OCI-LY3 (cell line): ENCODE data around the gene ZNF385D.

ENCODE experiments used
- CTCF ChIP-seq: fragments of 200-600, 300-600 bp; sonication (generic); IDR thresholded peaks from 2 replicates; pipeline ENCODE4 v1.5.1; 2014; ENCODE audit warnings: antibody characterized with exemption, low read length, low read depth
- EZH2phosphoT487 ChIP-seq: fragments of 200-600 bp; shearing (Covaris generic); IDR thresholded peaks from 2 replicates; pipeline ENCODE4 v1.6.1; 2018; ENCODE audit warnings: antibody characterized with exemption, mixed run types, low read depth

GRCh38 chr3:21795921-21796320, 44.9 kb upstream of the ZNF385D start:
- TF ChIP-seq CTCF (no peak), EZH2phosphoT487 (no peak)
